Endothelial cell of umbilical vein (primary cell): Measurements from ENCODE around the gene CIB2. TPM values are rescaled to one million over a fixed set of nuclear protein-coding genes. Genes with fewer than 3 reads are reported as not detected.

Experiments used
- BruUV-seq: library from RNA; stranded (reverse); fragments of 400-500 nt; replicated peaks from 2 replicates; lab custom pipeline; 2021; lab: Mats Ljungman, UMichigan
- CTCF ChIA-PET: fragments of 300-600, 350-600 bp; sonication (Branson Sonifier 250); formaldehyde crosslinking; loops from one replicate; lab custom pipeline; 2021; ENCODE audit warnings: antibody characterized with exemption, inconsistent platforms; lab: Charles Lee
- POLR2A ChIA-PET: fragments of 300-600, 350-600 bp; sonication (Branson Sonifier 250); formaldehyde crosslinking; loops from one replicate; lab custom pipeline; 2021; ENCODE audit warnings: antibody characterized with exemption, inconsistent platforms; lab: Charles Lee
- DNase-seq: peaks from one replicate; pipeline ENCODE4 v3.0.0-alpha.2; 2011; ENCODE audit warnings: low read depth, low spot score
- FAIRE-seq: peaks from 2 replicates; lab custom pipeline; 2011; peaks lifted over from hg19 to GRCh38; lab: Jason Lieb, UNC
- H2AFZ ChIP-seq: 2 replicates; pipeline ENCODE4 v1.6.0; 2012; ENCODE audit warnings: low read depth, low read length, control low read depth, inconsistent platforms
- H3K27ac ChIP-seq: 2 replicates; pipeline ENCODE4 v1.5.1; 2011; ENCODE audit warnings: low read depth, mild to moderate bottlenecking, control low read depth, low read length, moderate library complexity; ENCODE audit not compliant: insufficient read depth
- H3K27me3 ChIP-seq, 2 experiments: 2 replicates each; pipeline versions ENCODE4 v1.6.0 to v1.6.1; 2011; ENCODE audit warnings: low read length in 2 of 2, mixed read lengths in 1 of 2; ENCODE audit not compliant: control insufficient read depth in 2 of 2, insufficient read depth in 2 of 2
- H3K36me3 ChIP-seq, 2 experiments: 2 replicates in 1 of 2; 3 replicates in 1 of 2; pipeline ENCODE4 v1.5.1; 2011; ENCODE audit warnings: low read length in 2 of 2, mild to moderate bottlenecking in 1 of 2, moderate library complexity in 1 of 2; ENCODE audit not compliant: control insufficient read depth in 2 of 2, insufficient read depth in 2 of 2; ENCODE audit errors: extremely low read depth in 1 of 2
- H3K4me1 ChIP-seq: 3 replicates; pipeline ENCODE4 v1.5.1; 2011; ENCODE audit warnings: mild to moderate bottlenecking, low read length; ENCODE audit not compliant: control insufficient read depth, insufficient read depth; ENCODE audit errors: extremely low read depth
- H3K4me2 ChIP-seq: 2 replicates; pipeline ENCODE4 v1.6.1; 2011; ENCODE audit warnings: low read length, control low read depth, mixed read lengths; ENCODE audit not compliant: insufficient read depth
- H3K4me3 ChIP-seq, 3 experiments: fragments of 200-600 bp in 1 of 3; sonication (generic), shearing (Covaris generic) in 1 of 3; replicated peaks in 1 of 3; 2 replicates each; pipeline ENCODE4 v1.5.1; 2011 to 2016; ENCODE audit warnings: control low read depth in 3 of 3, low read length in 3 of 3, mild to moderate bottlenecking in 2 of 3, inconsistent platforms in 1 of 3, low read depth in 1 of 3, moderate library complexity in 1 of 3; ENCODE audit not compliant: insufficient read depth in 1 of 3
- H3K79me2 ChIP-seq: 2 replicates; pipeline ENCODE4 v1.6.0; 2012; ENCODE audit warnings: low read length, inconsistent platforms; ENCODE audit not compliant: control insufficient read depth, insufficient read depth
- H3K9ac ChIP-seq: replicated peaks from 2 replicates; pipeline ENCODE3; 2011; ENCODE audit warnings: low read length, control low read depth; ENCODE audit not compliant: insufficient read depth; ENCODE audit errors: extremely low read depth
- H3K9me1 ChIP-seq: replicated peaks from 3 replicates; pipeline ENCODE4 v1.6.0; 2011; ENCODE audit warnings: mild to moderate bottlenecking, low read length; ENCODE audit not compliant: control insufficient read depth, insufficient read depth; ENCODE audit errors: extremely low read depth
- H3K9me3 ChIP-seq: replicated peaks from 2 replicates; pipeline ENCODE4 v1.5.1; 2012; ENCODE audit warnings: low read length, inconsistent platforms; ENCODE audit not compliant: control insufficient read depth, insufficient read depth
- H4K20me1 ChIP-seq: replicated peaks from 2 replicates; pipeline ENCODE3; 2011; ENCODE audit warnings: mild to moderate bottlenecking, low read length; ENCODE audit not compliant: control insufficient read depth, insufficient read depth; ENCODE audit errors: extremely low read depth
- CTCF ChIP-seq, 2 donors: IDR thresholded peaks; 1 replicate in 1 of 2; 2 replicates in 1 of 2; pipeline ENCODE4 v1.5.1; 2011; ENCODE audit warnings: low read length in 2 of 2, mild to moderate bottlenecking in 2 of 2, moderate library complexity in 2 of 2, control low read depth in 1 of 2, inconsistent platforms in 1 of 2, low read depth in 1 of 2; ENCODE audit not compliant: insufficient read depth in 1 of 2; ENCODE audit errors: extremely low read depth in 1 of 2
- EZH2 ChIP-seq: IDR thresholded peaks from 2 replicates; pipeline ENCODE4 v1.6.1; 2012; ENCODE audit warnings: borderline replicate concordance, low read depth, mild to moderate bottlenecking, moderate library complexity, low read length, inconsistent platforms; ENCODE audit not compliant: severe bottlenecking
- FOS ChIP-seq: IDR thresholded peaks from 2 replicates; pipeline ENCODE4 v1.6.1; 2011; ENCODE audit warnings: mild to moderate bottlenecking, low read length, moderate library complexity, borderline replicate concordance; ENCODE audit not compliant: insufficient read depth
- JUN ChIP-seq: IDR thresholded peaks from 2 replicates; pipeline ENCODE4 v1.6.1; 2011; ENCODE audit warnings: borderline replicate concordance, low read depth; ENCODE audit not compliant: insufficient read length, insufficient read depth
- MYC ChIP-seq: IDR thresholded peaks from one replicate; pipeline ENCODE4 v1.6.1; 2011; ENCODE audit warnings: mild to moderate bottlenecking, low read depth, low read length
- POLR2A ChIP-seq: IDR thresholded peaks from 2 replicates; pipeline ENCODE4 v1.6.1; 2012; ENCODE audit warnings: low read depth, mild to moderate bottlenecking, control low read depth, low read length
- POLR2AphosphoS5 ChIP-seq: IDR thresholded peaks from 2 replicates; pipeline ENCODE4 v1.6.1; 2012; ENCODE audit warnings: low read depth, mild to moderate bottlenecking, control low read depth, low read length, moderate library complexity; ENCODE audit not compliant: insufficient read depth
- dilution Hi-C: fragments of 300-500 bp; cut with MboI; formaldehyde crosslinking; loops from one replicate; pipeline ENCODE4 v1.15.0; 2019; ENCODE audit warnings: low sequenced_read_pairs; ENCODE audit not compliant: extremely low pct_ligation_motif_present
- intact Hi-C: fragments of 100-400 bp; cut with micrococcal nuclease; formaldehyde crosslinking; loops from one replicate; pipeline ENCODE4 v1.10.0; 2022
- polyA plus RNA-seq, 4 experiments: library from polyadenylated mRNA; depleted of rRNA in 3 of 4; stranded (reverse) in 3 of 4; unstranded in 1 of 4; fragments of >200 nt; gene quantifications; 2 replicates each; pipeline versions ENCODE4 v1.2.1 to v1.2.3, GENCODE V29; 2011 to 2012; ENCODE audit warnings: missing spikeins in 1 of 4
- total RNA-seq: library from RNA; stranded (reverse); gene quantifications from 2 replicates; pipeline ENCODE4 v1.2.3, GENCODE V29; 2021
- TF ChIP-seq, protein P1 (sequence below): IDR thresholded peaks from 2 replicates; pipeline ENCODE4 v1.6.1; 2011; ENCODE audit not compliant: insufficient read depth, insufficient read length

The CIB2 gene
- total and polyA plus RNA-seq, 2 donors (not counting 3 experiments of a cell fraction or from before 2014, with no cell fraction given), result 4.0 to 7.7 TPM

GRCh38 chr15:78076231-78077052, 54.8 kb downstream of the CIB2 start:
- ChIA-PET POLR2A (no interaction called here), CTCF (interaction anchor here (1.1 to 2.4 kb wide), 6 partner anchors 17 to 42 kb away, joined by 3 to 14 read pairs (median 6); no protein-coding TSS in a partner anchor)
- peak overlapping the region; percentile 70 for H3K4me2 ChIP-seq
- no peaks in the 10 kb centered on the region for H4K20me1 ChIP-seq
- peak; percentile 24 for FAIRE-seq
- dilution Hi-C loops (no loop called here), intact Hi-C loops (loop anchor here (1.0 to 2.0 kb wide), 5 partner anchors 7 to 76 kb away; no protein-coding TSS in a partner anchor)
- TF ChIP-seq, protein P1, sequence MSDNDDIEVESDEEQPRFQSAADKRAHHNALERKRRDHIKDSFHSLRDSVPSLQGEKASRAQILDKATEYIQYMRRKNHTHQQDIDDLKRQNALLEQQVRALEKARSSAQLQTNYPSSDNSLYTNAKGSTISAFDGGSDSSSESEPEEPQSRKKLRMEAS, result no peak
- no peak for TF ChIP-seq POLR2AphosphoS5
- no peak for TF ChIP-seq EZH2
- TF ChIP-seq FOS, result no peak
- no peak for TF ChIP-seq POLR2A
- no peak for TF ChIP-seq CTCF (IDR thresholded peaks at IDR 0.05; ENCODE audit: extremely low read depth in 1 of 2, insufficient read depth in 1 of 2, low read depth in 1 of 2, low read length in 2 of 2)
- TF ChIP-seq JUN, result no peak
- TF ChIP-seq MYC, result no peak
- no peaks in the 10 kb centered on the region for H3K27me3 ChIP-seq
- H3K4me1 ChIP-seq, result peaks cover 18% of the 10 kb centered on the region
- no peak for DNase-seq
- H3K36me3 ChIP-seq, result no peaks in the 10 kb centered on the region
- H3K4me3 ChIP-seq, result peak overlapping the region; percentile 56 to 84 (median 63)
- H3K9me3 ChIP-seq, result no peaks in the 10 kb centered on the region
- peak overlapping the region; percentile 60 for H3K9ac ChIP-seq
- peak overlapping the region; percentile 57 for H2AFZ ChIP-seq
- H3K27ac ChIP-seq, result peak overlapping the region; percentile 87
- BruUV-seq, result TSS peak; percentile 21
- H3K9me1 ChIP-seq, result no peaks in the 10 kb centered on the region
- H3K79me2 ChIP-seq, result peaks cover 50% of the 10 kb centered on the region
